ENCODE measurements around the gene PROZ.

The PROZ gene

DNA sequence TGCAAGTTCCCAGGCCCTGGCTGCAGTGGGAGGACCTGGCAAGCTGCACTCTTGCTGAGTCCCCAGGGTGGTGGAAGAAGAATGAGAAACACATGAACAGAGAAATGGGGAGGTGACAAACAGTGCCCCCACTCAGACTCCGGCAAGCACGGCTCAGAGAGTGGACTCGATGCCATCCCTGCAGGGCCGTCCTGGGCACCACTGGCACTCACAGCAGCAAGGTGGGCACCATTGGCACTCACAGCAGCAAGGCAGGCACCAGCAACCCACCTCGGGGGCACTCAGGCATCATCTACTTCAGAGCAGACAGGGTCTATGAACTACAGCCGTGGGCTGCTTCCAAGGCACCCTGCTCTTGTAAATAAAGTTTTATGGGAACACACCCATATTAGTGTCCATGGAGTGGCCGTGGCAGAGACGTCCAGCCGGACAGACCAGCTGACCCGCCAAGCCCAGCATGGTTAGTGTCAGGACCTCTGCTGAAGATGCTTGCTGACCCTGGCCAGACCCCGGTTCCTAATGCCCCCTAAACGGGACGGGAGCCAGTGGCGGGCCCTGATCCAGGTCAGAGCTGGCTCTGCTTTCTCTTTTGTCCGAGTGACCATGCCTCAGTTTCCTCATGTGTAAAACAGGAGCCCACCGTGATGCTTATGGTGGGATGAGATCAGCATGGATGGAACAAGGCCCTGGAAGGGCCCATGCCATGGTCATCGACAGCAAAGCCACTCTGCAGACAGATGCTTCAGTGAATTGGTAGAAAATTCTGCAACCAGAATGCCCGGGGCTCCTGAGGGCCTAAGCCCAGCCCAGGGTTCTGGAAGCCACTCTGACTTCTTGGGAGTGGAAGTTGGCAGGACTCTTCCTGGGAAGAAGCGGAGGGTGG lies 37.9 kb upstream of the PROZ start:
- DNase-seq = no peak

DNA sequence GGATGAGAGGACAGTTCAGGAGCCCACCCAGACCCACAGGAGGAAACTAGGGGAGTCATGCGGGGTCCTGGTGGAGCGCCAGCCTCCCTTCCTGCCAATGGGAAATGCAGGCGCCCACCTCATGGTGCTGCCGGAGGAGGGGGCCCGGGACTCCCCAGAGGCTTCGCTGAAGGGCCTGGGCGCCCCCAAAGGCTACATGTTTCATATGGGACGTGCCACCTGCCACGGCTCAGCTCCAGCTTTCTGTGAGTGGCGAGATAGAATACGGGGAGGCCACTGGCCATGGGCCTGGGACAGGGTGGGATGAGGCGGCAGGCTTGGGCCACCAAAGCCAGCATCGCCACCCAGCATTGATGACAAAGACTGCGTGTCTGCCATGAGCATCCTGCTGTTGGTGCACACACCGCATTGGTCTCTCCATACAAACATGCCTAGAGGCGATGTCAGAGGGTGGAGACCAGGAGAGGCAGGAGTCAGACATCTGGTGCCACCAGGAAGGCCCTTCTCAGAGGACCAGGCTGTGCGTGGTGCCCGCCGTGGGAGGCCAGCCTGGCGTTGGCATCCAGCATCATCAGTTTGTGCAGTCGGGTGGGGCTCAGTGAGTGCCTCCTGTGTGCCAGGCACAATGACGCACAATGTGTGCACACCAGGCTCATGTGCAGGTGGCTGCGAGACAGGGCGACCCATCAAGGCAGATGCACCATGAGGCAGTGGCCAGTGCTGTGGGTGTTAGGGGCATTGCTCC lies 37.1 kb upstream of the PROZ start:
- DNase-seq = no peak

DNA sequence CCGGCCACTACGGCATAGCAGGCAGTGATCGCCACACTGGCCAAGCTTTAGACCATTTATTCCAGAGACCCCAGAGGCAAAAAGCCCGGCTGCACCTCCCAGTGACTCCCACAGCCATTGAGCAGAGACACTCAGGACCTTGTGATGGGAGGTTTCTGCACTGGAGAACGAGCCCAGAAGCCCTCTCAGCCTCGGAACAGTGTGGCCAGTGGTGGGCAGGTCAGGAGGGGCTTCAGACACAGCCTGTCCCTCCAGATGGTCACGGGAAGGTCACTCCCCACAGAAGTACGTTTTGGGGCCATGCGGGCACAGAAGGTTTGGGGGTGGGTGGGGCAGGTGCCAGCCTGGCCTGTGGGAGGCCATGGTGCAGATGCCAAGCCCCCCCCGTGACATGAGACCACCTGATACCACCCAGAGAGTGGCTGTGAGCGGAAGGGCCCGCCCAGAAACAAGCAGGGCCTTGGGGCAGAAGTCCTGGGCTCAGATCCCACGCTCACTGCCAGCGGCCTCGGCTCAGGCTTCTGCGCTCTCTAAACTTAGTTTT lies 36.4 kb upstream of the PROZ start:
- DNase-seq = no peak

DNA sequence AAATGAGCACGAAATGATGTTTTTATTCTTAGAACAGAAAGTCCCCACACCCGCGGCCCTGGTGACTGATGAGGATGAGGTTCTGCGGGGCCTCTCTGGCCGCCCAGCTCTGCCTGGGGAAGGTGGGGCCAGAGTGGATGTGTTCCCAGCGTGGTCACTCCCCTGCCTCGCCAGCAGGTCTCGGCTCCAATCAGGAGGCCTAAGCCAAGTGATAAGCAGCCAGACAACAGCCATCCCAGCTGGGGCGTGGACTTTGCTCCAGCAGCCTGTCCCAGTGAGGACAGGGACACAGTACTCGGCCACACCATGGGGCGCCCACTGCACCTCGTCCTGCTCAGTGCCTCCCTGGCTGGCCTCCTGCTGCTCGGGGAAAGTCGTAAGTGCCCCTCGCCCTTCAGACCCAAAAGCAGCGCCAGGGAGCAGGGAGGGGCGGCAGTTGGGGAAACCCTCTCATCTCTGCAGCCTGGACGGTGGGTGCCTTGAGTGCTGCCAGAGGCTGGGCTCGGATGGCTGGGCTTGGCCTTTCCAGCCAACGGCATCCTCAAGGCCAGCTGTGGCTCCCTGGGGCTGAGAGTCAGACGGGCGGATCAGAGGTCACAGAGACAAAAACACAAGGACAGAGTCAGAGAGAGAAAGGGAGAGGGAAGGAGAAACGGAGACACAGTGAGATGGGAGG lies 35.8 kb upstream of the PROZ start, which contains the start of gene F10:
Gene F10 (plus strand): TSS at position 250 of the 676 bp plus-strand sequence. CDS start 57 bp downstream, at position 307.
- DNase-seq = no peak

DNA sequence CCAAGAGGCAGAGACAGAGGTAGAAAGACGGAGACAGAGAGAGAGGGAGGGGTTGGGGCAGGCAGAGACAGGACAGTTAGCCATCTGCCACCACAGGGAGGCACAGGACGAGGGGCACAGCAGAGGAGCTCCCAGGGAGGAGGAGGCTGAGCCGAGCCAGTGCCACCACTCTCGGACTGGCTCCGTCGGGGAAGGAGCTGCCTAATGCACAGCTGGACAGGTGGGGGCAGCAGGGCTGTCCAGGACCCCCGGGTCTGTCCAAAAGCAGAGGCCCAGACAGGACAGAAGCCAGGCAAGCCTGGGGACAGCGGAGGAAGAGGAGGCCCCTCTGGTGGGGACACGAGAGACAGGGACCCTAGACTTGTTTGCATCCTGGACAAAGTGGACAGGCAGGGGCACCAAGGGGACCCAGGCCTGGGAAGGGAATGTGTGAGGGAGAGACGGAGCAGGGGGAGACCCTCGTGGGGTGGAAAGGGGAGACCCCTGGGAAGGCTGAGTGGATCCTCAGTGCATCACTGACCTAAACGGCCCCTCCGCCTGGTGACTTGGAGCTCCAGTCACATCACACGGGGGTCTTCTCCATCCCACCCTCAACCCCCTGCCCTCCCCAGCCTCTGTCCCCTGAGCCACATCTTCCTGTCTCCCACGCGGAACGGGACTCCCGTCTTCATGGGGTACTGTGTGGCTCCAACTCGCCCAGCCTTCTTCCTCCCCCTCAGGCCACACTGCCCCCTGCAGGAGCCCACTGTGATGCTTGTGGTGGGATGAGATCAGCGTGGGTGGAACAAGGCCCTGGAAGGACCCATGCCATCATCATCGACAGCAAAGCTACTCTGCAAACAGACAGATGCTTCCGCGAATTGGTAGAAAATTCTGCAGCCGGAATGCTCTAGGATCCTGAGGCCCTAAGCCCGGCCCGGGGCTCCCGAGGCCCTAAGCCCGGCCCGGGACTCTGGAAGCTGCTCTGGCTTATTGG lies 34.9 kb upstream of the PROZ start:
- no peak for DNase-seq

DNA sequence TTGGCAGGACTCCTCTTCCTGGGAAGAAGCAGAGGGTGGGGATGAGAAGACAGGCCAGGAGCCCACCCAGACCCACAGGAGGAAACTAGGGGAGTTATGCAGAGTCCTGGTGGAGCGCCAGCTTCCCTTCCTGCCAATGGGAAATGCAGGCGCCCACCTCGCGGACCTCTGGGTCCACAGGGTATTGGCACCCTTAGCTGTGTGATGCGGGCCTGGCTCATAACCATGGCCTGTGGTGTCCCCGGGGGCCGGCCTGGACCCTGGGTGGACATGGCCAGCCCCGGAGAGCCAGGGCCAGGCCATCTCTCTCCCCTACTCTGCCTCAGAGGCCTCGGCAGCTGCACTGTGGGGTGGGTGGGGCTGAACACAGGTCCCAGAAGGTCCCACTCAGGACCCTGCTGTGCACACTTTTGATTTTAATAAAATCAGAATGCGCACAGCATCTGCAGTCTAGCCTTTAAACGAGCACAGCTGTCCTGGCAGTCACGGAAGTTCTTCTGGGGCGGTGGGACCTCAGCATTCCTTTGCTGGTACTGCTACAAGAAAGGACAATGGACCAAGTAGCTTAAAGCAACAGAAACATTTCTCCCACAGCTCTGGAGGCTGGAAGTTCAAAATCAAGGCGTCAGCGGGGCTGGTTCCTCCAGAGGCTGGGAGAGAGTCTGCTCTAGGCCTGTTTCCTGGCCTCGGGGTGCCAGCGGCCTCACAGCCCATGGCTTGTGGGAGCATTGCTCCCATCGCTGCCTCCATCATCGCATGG lies 34.1 kb upstream of the PROZ start:
- no peak for DNase-seq

DNA sequence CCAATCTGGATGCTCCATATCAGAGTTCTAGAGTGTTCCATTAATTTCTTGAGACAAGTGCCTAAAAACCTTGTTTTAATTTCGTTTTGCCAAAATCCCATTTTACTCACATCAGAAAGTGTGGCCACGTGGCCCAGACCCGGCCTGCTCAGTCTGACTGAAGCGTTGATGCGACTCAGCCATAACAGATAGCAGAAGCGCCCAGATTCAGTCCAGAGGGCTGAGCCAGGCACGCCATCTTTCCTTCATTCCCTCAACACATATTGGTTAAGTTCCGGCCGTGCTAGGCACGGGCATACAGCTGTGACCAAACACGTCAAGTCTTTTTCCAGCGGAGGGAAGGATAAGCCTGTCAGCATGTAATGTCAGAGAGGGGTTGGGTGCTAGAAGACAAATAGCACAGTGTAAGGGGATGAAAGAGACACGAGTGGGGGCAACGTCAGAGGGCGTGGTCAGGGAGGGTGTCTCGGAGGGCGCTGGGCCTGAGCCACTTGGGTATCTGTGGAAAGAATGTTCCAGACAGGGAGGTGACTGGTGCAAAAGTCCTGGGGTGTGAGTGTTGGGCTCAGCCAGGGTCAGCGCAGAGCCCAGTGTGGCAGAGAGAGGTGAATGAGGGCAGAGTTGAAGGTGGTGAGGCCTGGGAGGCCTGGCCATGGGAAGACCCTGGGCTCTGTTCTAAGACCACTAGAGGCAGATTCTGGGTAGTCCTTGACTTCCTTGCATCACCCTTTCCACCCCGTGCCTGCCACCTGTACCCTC lies 32.8 kb upstream of the PROZ start:
- DNase-seq = no peak

DNA sequence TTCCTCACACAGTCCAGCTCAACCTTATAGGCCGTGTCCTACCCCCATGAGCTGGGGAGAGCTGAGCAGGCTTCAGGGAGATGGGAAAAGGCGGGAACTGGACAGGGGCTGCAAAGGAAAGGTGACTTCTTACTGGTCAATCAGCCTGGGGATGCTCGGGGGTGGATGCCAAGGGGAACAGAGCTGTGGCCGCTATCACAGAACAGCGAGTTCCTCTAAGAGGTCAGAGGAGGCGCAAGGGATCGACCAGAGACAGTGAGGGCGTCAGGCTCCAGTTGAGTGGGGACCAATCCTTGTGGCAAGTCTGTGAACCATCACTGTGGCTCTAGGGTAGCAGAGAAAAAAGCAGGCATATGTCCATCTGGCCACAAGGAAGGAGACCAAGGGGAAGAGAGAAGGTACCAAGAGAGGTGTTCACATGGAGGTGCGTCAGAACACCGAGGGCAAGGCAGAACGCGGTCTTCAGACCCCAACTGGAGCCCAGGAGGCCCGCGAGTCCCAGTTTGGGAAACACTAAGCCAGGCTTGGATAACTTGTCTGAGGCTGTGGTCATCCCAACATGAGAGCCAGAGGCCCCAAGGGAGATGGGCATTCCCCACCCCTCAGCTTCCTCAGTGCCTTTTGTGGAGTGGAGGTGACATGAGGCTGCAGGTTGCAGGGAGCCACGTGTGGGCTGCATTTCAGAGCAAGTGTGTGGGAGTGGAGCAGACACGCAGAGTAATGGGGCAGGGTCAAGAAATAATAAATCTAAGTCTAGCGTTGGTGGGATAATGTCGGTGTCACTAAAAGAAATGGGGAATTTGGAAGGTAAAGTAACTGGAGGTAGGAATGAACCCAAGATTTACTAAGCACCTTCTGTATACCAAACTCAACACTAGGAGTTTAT lies 31.9 kb upstream of the PROZ start:
- no peak for DNase-seq

DNA sequence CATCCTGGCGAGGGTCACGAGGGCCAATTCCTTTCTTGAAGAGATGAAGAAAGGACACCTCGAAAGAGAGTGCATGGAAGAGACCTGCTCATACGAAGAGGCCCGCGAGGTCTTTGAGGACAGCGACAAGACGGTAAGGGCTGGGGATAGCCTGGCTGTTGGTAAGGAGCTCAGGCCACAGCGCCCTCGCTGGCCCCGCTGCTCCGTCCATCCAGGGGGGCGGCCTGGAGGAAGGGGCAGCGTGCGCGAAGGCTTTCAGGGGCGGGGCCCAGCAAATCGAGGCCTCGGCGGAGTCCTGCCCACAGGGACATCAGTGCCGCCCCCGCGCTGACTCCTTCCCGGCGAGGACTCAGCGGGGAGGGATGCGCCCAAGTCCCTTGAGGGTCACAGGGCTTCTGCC lies 29.0 kb upstream of the PROZ start:
- DNase-seq = no peak

DNA sequence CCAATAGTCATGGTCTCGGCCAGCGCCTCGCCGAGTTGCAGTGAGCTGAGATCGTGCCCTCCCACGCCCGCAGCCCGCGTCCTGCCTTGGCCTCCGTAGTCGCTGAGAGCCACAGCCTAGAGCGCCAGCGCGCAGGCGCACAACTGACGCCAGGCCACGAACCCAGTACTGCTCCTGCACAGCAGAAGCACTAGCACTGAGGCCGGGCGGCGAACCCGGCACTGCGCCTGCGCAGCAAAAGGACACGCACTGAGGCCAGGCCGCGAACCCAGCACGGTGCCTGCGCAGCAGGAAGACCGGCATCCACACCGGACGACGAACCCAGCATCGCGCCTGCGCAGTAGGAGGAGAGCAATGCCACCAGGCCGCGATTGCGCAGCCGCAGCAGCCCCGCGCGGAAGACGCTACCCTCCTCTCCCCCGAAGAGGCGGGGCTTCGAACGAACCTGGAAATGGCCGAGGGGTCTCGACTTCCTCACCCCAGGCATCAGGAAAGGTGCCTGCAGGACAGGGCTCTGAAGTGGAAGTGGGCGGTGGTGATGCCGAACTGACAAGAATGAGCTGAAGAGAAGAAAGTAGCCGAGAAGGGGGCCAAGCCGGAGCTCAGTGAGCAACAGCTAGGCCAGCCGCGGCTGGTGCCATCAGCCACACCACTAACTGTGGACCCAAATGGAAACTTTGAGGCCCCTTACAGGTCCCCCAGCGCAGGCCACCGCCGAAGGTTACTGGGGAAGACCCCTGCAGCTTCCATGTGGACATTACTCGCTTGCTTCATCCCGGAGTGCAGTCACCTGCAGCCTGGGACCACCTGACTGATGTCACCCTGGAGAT lies 28.3 kb upstream of the PROZ start:
- DNase-seq = peak; percentile 23 to 43

DNA sequence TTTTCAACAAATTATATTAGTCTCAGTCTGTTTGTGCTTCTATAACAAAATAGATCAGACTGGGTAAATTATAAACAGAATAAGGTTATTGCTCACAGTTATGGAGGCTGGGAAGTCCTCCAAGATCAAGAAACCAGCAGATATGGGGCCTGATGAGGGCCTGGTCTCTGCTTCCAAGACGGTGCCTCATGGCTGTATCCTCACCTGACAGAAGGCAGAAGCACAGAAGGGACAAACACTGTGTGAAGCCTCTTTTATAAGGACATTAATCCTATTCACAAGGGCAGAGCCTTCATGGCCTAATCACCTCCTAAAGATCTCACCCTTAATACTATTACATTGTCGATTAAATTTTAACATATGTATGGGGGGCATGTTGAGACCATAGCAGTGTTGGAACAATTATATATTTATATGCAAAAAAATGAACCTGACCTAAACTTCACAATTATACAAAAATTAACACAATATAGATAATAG lies 23.1 kb upstream of the PROZ start:
- no peak for DNase-seq

DNA sequence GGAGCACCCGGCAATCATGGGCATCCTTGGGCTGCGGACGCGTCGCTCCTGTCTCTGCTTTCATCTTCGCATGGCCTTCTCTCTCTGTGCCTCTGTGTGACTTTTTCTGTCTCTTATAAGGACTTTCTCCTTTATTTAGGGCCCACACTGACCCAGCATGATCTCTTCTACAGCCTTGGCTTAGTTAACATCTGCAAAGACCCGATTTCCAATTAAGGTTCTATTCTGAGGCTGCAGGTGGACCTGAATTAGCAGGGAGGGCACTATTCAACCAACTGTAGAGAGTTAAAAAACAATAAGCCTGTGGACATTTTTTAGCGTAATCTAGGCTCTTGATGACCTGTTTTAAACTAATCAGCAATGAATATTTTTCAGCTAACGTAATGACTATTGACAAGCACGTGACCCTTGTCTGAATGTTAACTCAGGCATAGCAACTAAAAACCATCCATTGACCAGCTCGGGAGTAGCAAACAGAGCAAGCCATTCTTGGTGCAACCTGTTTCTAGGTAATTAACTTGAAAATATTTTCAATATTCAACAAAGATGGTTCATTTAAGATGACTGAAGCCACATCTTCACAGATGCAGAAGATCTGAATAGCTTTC lies 20.7 kb upstream of the PROZ start:
- DNase-seq = no peak

DNA sequence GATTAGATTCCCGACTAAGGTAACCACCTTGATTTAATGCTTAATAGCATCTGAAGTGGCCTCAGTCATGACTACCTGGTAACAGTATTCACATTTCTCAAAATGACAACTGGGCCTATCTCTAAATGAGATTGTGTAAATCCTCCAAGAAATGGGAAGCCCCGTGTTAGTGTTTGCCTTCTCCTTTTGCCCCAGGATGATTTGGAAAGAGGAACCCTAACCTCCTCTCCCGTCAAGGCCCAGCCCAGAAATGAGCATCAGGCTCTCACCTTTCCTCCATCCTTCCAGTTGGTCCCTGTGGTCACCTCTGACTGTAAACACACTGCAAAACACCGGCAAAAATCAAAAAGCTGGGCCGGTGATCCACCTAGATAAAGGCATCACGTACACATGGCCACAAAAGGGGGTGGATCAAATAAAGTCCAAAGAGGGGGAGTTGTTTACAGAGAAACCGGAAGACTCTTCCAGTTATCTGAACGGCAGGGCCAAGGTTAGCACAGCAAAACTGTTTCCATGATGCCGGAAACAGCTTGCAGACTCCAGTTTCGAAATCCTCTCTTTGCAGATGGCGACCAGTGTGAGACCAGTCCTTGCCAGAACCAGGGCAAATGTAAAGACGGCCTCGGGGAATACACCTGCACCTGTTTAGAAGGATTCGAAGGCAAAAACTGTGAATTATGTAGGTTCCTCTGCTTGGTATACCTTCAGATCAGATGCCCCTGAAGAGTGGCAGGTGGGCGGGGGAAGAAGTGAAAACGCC lies 19.5 kb upstream of the PROZ start:
- DNase-seq = no peak

DNA sequence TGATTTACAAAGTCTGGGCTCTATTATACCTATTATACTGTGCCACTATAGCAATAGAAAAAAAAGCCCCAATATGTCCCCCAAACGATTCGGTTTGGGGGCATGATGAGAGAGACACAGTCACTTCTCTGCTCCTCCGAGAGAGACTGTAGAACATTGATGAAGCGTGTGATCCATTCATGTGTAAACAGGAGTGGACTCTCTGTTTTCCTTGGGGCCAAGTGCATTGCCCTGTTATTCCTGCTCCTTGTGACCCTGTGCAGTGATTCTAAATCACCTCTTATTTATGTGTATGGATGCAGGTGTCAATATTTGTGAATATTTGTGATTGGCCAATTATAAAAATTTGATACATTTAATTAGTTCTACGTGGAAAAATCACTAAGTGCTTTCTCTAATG lies 18.9 kb upstream of the PROZ start:
- no peak for DNase-seq

DNA sequence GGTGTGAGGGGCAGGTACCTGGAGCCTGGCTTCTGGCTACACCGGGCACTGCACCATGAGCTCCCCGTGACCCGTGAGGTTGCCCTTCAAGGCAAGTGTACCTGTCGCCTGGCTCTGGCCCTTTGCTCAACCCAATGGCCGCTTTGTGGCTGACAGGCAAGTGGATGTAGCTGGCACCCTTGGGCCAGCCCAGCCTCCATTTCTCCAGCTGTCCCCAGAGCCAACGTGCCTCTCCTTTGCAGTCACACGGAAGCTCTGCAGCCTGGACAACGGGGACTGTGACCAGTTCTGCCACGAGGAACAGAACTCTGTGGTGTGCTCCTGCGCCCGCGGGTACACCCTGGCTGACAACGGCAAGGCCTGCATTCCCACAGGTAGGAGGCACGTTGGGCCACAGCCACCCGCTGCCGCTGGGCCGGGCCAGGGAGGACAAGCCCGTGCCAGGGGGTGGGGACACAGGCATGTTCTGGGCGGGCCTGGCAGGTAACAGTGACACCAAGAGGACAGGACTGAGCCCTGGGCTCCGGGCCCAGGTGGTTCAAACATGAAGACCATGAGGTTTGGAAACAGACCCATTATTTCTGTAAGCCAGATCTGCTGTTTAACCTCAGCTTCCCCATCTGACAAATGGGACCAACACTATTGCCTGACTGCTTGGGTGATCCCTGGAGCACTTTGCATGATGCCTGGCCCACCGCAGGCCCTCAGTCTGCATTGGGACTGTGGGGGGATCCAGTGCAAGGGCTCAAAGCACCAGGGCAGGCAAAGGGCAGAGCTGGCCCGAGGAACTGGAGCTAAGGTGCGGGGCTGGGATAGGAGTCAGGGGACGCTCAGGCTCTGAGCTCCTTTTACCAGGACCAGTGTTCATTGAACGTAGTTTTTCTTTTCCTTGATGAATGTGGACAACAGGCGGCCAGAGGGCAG lies 17.5 kb upstream of the PROZ start:
- DNase-seq = no peak

DNA sequence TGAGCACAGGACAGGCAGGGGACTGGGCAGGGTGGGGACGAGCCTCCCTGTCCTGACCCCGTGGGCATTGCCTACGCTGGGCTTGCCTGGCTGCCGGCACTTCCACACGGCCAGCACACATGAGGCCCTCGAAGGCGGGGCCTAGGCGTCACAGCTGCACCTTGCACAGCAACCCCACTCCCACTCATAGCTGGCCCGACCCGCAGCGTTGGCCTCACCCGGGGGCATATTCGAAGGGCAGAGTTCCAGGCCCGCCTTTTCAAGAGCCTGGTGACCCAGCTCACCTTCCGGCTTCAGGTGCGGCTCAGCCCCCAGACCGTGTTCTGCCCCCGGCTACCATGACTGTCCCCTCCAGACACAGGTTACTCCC lies 16.9 kb upstream of the PROZ start:
- no peak for DNase-seq
